Adrenal gland (tissue), 5 donors: ENCODE measurements around the gene ZSCAN22.

Source experiments
- CTCF ChIP-seq, 6 experiments: fragments of 450-650 bp in 4 of 6; fragments of 200-600 bp in 2 of 6; sonication (generic) in 1 of 6; IDR thresholded peaks; 1 replicate in 5 of 6; 2 replicates in 1 of 6; pipeline versions ENCODE4 v1.5.1 to v1.8.0; 2016 to 2021; ENCODE audit warnings: antibody characterized with exemption in 6 of 6, mild to moderate bottlenecking in 2 of 6, moderate library complexity in 1 of 6
- POLR2A ChIP-seq, 2 donors: fragments of 450-650 bp; IDR thresholded peaks; one replicate each; pipeline ENCODE4 v1.6.1; 2017; ENCODE audit warnings: antibody characterized with exemption in 2 of 2, mild to moderate bottlenecking in 2 of 2, moderate library complexity in 1 of 2
- donor health status: DM: no; HTN: no; CAD: no.

- TF ChIP-seq POLR2A (IDR thresholded peaks at IDR 0.05) (peak in 1 of 2 donors; percentile 16), CTCF (IDR thresholded peaks at IDR 0.05) (no peak)
Measured at GRCh38 chr19:58346961-58347929, 20.5 kb downstream of the ZSCAN22 start.
